Endometrium (tissue), 2 donors: ENCODE measurements around the gene ATP6V0C.
"Not testable (repeated sequence)": the region's sequence is repeated elsewhere in the genome, so short reads cannot be mapped to it uniquely, and the experiment has no call there.

Source experiments
- FAIRE-seq: peaks from 2 replicates; lab custom pipeline; 2012; peaks lifted over from hg19 to GRCh38; lab: Jason Lieb, UNC
- donor health status: control.
- donor health status: control.

The ATP6V0C gene

DNA sequence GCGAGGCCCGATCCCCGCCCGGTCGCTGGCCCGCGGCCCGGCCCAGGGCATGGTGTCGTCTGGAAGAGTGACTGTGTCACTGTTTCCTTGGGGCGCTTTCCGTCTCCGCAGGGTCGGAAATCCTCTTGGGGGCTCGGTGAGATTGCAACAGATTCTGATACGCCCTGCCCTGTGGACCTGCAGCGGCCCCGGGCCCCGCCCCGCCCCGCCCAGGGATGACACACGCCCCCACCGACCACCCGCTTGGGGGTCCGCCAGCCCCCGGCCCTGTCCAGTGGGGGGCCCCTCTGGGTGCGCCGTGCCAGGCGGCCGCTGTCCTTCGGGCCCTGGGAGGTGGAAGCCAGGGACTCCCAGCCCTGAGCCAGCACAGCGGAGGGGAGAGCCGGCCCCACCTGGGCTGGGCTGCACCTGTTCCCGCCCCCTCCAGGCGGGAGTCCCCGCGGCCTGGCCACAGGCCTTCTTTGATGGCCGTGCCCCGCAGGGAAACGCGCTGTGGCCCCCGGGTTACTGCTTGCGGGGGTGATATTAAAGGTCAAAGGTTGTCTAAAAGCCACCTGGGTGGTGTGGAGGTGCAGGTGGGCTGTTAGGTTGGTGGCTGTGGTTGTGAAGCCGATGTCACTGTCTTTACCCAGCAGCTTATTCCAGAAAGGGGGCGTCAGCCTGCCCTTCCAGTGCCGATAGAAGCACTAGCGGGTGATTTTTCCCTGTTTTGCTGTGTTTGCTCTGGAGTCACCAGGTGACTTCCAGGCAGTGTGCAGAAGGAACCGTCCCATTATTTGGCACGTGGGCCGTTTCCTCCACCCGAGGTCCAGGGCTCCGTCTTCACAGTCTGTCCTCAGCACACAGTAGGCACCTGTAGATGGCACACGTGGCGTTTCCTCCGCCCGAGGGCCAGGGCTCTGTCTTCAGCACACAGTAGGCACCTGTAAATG, 38.1 kb upstream of the ATP6V0C start:
- no peak for FAIRE-seq

DNA sequence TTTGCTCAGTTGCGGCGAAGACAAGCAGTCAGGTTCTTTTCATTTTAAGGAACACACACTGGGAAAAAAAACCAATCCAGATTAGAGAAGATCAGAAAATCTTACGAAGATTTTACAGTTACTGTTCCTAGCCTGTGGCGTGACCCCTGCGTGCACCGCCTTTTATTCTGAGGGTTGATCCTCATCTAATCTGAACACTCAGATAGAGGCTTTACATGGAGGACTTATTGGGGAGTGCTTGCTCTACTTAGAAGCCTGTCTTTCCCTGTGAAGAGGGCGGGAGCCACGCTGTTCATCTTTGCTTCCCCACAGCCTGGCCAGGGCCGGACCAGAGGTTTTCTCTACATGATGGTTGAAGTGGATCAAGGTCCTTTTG, 37.4 kb upstream of the ATP6V0C start:
- no peak for FAIRE-seq

DNA sequence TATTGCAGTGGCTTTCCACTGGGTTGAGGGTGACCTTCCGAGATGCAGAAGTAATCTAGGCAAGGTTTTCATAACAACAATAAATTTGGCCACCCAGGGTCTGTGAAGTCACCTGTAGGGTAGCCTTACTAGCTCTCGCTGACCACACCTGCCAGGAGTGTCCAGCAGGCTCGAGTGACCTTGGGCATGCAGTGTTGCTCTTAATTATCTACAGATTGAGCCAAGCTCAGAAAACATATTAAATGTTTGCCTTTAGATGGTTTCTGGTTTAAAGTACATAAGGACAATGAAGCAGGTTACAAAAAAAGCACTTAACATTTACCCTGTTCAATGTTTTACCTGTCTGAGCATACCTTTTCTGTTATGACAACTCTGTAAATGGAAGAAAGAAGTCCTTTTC, 37.0 kb upstream of the ATP6V0C start:
- FAIRE-seq, result no peak

DNA sequence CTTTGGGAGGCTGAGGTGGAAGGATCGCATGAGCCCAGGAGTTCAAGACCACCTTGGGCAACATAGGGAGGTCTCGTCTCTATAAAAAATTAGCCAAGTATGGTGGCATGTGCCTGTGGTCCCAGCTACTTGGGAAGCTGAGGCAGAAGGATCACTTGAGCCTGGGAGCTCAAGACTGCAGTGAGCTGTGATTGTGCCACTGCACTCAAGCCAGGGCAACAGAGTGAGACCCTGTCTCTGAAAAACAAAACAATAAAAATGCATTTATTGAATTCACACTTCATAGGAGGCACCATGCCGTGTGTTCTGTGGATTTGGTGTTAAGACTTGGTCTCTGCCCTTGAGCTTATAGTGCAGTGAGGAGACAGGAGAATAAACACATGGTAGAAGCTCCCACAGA, 36.4 kb upstream of the ATP6V0C start:
- no peak for FAIRE-seq

DNA sequence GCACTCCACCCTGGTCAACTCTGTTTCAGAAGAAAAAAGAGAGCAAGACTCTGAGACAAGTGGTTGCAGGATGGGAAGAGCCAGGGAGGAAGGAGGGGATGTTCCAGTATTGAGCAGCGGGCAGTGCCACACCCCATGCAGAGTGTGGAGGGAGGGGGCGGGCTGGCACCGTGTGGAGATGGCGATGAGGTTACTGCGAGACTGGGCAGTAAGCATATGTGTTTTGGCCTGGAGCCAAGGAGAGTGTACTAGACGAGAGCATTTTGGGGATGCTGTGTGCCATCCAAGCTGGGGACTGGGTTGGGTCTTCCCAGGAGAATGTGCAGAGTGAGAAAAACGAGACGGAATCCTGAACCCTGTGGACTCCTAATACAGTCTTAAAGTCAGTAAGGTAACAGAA, 35.5 kb upstream of the ATP6V0C start:
- no peak for FAIRE-seq

DNA sequence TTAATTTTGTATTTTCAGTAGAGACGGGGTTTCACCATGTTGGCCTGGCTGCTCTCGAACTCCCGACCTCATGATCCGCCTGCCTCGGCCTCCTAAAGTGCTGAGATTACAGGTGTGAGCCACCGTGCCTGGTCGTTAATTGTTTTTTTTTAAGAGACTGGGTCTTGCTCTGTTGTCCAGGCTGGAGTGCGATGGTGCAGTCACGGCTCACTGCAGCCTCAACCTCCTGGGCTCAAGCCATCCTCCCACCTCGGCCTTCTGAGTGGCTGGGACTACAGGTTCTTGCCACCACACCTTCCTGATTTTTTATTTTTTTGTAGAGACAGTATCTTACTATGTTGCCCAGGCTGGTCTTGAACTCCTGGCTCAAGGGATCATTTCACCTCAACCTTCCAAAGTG, 33.8 kb upstream of the ATP6V0C start:
- FAIRE-seq, result not testable (repeated sequence)

DNA sequence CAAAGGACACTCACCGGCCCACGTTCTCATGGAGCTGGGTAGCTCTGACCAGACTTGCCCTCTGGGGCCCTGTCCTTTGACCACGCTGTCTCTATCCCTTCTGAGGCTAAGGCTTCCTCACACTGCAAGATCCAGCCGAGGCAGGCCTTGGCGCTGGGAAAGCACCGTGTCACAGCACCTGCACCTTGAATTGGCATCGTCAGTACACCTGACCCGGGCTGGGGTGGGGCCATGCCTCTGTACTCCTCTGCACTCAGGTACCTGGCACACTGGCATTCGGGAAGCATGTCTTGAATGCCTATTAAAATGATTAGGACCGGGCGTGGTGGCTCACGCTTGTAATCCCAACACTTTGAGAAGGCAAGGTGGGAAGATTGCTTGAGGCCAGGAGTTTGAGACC, 32.8 kb upstream of the ATP6V0C start:
- no peak for FAIRE-seq

DNA sequence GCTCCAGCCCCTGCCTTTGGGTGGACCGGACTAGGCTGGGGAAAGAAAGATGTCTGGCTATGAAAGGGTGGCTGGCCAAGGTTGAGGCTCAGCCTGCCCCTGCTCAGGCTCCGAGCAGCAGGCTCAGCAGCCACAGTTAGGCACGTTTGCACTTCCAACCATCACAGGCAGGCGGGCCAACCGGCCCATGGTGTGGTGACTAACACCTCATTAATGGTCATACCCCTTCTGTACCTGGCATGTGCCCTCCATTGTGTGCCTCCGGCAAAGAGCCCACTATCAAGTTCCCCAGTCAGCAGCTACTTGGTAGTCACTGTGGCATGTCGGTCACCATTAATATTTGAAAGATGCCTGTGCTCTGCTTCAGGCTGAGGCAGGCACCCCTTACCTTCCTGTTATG, 32.1 kb upstream of the ATP6V0C start:
- no peak for FAIRE-seq

DNA sequence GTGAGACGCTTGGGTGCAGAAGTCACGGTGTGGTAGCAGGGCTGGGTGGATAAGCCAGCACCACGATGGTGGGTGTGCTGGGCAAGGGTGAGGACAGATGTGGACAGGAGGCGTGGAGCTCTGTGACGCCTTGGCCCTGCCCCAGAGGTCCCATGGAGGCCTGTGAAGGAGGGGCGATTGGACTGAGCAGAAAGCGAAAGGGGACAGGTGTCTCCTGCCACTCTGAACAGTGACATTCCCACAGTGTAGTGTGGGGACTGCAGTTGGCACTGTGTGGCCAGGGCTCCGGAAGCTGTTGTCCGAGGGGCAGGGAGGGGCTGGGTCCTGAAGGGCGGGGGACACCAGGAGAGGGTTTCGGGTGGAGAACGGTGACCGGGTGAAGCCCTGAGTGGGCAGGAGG, 31.5 kb upstream of the ATP6V0C start:
- FAIRE-seq, result no peak

DNA sequence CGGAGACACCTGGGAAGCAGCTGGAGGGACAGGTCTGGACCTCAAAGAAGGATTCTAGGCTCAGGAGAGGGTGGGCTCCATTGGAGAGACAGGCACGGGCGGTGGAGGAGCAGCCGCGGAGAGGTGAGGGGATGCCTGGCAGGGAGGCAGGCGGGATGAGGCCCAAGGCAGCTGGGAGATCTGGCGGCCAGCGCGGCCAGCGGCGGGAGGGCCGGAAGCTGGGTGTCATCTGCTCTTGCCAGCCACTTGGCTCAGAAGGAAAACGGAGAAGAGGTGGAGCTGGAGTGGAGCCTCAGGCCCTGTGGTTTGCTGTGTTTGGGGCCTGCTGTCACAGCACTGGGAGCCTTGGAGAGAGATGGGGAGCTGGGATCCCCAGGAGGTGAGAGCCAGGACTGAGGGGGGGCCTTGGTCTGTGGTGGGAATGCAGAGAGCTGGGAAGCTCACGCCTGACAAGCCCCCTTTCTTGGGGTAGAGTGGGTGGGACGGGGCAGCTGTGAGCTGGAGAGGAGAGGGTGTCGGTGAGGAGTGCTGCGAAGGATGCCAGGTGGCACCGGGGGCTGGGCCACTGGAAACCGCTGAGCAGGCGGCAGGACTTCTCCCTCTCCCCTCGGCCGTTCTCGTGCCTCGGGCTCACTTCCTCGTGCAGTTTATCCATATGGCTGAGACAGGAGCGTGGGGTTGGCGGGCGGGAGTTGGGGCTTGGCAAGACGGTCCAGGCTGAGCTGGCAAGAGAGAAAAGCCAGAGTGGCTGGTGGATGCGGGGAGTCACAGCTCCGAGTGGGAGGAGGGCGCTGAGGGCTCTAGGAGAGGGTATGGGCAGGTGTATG, 30.8 kb upstream of the ATP6V0C start:
- no peak for FAIRE-seq

DNA sequence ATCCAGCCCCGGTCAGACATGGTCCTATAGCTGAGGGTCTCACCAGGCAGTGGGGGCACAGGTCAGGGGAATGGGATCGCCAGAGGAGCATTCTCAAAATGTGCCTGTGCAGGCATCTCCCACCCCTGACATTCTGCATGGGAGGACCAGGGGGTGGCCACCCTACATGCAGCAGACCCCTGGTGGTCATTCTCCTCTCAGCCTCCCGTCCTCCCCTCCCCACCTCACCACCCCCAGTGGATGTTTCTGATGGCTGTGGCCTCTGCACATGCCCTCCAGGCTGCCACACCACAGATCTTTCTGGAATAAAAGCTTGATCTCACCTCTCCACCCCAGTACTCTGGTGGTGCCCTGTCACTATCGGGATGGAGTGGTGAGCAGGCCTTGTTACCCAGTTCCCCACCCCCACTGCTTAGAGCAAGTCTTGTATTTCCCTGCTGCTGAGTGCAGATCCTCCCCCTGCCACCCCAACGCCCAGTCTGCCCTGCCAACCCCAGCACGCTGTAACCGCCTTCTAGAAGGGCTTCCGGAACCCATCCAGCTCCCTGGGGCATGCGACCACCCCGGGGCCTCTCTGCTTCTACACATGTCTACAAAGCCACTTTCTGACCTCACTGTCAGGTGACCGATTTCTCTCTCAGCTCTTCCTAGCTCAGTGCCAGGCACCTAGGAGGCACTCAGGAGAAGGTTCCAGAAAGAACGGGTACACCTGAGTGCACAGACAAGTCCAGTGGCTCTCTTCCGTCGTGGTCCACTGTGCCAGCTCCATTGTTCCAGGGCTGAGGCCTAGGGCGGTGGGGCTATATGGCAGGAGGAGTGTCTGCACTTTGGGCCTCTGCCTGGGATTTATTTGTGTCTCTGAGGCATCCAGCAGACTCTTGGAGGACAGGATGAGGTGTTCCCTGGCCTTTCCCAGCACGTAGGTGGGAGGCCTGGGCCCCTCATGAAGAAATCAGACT, 29.5 kb upstream of the ATP6V0C start:
- no peak for FAIRE-seq

DNA sequence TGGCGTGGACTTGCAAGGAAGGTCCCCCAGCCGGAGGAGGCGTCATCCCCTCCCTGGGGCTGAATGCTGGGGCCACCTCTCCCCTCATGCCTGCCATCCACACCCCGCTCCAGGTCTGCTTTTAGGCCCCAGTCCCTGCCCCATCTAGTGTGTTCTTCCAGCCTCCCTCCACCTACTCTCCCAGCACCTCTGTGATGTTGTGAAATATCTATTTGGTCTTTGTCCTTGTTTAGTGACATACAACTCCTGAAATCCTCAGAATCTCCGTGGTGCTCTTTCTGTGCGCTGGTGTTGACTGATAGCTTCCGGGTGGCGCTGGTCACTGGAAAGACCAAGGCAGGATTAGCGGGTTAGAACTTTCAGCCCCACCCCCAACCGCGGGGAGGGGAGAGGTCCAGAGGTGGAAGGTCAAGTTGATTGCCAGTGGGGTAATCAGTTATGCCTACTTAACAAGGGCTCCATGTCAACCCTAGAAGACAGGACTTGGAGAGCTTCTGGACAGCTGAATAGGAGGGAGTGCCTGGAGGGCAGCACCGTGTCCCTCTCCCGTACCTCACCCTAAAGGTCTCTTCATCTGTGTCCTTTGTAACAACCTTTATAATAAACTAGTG, 28.7 kb upstream of the ATP6V0C start:
- FAIRE-seq, result no peak

DNA sequence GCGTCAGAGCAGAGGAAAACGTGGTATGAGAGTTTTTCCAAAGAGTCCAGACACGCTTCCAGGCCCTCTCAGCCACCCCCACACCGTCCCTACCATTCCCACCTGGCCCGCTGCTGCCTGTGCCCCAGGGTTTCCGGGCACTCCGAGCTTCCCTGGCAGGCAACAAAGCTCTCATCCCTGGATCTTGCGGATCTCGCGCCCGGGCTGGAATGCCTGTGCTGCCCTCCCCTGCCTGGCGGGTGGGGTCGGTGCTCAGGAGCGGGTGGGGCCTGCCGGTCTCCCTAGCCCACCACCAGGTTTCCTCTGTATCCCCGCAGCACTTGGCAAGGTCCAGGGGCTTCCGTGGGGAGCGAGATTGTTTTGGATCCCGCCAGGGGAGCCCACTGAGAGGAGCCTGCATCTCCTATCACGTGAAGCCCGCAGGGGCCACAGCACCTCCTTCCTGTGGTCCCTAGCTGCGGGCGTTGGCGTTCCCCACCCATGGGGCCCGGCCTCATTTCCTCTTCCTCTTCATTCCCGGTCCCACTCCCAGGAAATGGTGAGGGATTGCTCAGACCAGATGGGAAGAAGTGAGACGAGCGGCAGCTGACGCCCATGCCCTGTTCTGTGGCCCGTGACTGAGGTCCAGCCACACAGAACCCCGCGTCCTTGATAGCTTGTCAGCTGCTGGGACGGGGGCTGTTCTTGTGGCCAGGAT, 27.8 kb upstream of the ATP6V0C start:
- no peak for FAIRE-seq

DNA sequence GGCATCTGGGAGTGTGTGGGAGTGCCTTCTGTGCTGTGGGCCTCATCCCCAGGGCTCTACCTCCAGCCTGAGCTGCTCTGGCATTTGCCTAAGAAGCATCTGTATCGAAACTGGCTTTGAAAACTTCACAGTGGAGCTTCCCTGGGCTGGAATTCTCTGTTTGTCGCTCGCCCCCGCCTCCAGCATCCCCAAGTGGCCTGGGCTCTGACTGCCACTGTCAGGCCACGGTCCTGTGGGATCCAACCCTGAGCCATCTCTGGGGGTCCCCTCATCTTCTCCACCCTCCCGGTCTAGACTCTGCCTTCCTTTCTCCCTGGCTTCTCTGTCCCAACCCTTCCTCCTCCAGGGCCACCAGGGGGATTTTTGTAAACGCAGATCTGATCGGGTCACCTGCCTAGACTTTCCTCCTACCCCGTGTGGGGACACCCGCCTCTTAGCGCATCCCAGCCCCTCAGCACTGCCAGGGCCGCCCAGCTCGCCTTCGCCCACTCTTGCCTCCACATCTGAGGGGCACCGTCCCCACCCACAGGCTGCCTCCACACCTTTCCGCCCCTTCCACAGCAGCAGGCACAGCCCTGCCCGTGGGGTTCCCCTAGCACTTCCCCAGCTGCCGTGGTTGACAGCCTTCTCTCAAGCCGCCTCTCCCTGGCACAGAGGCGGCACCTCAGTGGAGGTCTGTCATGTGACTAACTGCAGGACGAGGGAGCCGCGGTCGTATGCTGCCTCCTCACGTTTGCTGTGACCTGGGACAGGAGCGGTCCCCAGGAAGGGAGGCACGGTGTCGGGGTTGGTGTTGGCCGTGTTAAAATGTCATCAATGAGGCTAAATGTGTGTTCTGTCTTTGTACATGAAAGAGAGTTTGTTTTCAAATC, 26.9 kb upstream of the ATP6V0C start:
- FAIRE-seq, result no peak

DNA sequence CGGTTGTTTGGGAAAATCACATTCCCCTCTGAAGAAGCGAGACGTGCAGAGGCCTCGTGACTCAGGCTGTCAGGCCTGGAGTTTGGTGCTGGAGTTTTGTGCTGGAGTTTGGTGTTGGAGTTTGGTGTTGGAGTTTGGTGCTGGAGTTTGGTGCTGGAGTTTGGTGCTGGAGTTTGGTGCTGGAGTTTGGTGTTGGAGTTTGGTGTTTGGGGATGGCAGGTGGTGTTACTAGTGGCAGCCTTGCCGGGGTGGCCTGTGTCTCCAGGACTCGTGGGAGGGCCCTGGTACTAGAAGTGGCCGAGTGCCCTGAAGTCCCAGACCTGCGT, 26.3 kb upstream of the ATP6V0C start:
- FAIRE-seq, result no peak

DNA sequence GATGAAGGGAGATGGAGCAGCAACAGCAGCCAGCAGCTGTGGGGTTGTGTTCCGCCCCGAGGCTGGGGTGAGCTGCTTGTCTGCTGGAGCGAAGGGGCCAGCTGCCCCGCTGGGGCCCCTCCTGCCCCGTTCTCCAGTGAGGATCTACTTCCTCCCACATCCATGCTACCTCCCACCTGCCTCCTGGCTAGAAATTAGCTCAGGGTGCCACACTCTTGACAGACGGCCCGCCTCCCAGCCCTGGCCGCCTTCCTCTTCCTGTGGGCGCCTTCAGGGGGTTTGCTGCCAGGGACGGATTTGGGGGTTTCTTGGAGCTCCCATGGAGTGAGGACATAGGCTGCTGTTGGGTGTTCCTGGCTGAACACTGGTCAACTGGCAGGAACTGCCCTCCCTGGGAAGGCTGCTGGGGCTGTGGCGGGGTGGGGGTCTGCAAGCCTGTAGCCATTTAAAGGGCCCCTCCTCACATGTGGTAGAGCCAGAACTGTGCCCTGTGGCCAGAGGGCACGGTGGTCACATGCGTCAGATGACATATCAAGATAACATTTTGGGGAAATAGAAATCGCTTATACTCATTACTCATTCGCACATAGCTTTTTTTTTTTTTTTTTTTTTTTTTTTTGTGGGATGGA, 25.7 kb upstream of the ATP6V0C start:
- FAIRE-seq, result no peak

DNA sequence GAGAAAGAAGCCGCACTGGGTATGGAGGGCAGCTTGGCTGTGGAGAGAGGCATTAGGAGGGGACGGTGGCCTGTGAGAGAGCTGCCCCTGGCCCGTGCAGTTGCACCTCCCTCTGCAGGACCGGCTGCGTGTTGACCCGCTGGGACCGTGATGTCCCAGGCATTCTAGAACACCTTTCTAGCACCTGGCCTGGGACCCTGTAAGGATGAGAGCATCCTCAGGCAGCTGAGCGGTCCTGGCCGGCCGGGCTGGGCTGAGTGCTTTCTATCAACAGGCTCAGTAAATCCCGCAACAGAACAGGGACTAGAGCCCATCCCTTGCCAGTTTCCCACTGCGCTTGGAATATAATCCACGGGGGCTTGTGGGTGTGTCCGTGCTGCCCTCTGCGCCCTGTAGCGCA, 24.2 kb upstream of the ATP6V0C start:
- FAIRE-seq, result no peak

DNA sequence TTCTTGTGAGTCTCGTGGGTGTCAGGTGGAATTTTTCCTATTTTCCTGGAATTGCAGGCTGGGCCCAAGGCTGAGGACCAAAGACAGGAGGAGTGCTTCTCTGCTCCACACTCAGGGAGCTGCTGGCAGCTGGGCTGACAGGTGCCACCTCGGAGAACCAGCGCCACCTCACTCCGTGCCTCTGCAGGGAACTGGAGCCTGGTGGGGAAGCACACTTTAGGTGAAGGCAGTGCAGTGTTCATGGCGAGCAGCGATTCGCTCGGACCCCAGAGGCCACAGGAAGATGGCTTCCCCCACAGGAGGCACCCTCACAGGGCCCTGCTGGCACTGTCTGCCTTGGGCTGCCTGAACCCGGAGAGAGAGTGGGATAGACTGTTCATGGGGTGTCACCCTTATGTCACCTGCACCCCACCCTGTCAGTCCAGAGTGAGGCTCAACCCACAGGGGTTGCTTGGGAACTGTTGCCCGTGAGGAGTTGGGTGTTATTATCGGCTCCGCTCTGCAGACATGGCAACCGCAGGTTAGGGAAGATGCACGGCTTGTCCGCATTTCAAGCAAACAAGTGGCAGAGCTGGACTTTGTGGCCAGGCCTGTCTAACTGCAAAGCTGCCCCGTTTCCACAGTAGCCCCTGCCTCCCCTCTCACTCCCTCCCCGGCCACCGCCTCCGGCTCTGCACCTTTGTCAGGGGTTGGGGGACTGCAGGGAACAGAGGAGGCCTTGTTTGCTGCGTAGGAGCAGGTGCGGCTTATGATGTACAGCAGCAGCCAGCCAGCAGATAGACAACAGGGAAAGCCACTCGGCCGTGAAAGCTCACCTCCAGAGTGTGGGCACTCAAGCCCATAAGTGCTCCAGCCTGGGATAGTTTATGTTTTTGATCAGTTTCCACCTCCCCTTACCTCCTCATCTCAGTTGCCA, 23.3 kb upstream of the ATP6V0C start:
- no peak for FAIRE-seq

DNA sequence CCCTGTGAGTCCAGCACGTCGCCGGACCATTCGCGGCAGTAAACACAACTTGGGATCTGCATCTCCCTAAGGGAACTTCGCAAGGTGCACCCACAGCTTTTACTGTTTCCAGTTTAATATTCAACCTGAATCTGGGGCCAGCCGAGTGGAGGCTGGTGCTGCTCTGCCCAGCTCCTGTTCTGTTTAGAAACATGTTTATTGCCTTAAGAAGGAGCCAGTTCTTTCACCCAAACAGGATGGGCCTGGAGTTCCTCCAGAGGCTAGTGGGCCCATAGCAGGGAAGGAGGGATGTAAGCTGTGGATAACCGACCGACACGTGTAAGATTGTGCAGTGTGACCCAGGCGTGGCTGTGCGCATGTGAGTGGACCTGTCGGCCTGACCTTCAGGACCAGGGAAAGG, 21.5 kb upstream of the ATP6V0C start:
- no peak for FAIRE-seq
